Activated naive CD4-positive, alpha-beta T cell treated with anti-CD3 and anti-CD28 coated beads, Interleukin-2, amount 10 ng/mL, durations not matched to agents 7 days and 5 days (primary cell): ENCODE measurements around the gene PCDHA1.

Experiments used
- CTCF ChIA-PET: fragments of 350-600 bp; sonication (Branson Sonifier 250); formaldehyde crosslinking; loops from one replicate; lab custom pipeline; 2021; ENCODE audit warnings: antibody characterized with exemption; lab: Charles Lee
- DNase-seq: peaks from one replicate; pipeline ENCODE4 v3.0.0-alpha.2; 2020
- H3K27ac Mint-ChIP-seq: one replicate; pipeline ENCODE4 v1.8.0; 2021; ENCODE audit warnings: mild to moderate bottlenecking, moderate library complexity, mixed read lengths
- H3K27me3 Mint-ChIP-seq: one replicate; pipeline ENCODE4 v1.8.0; 2021; ENCODE audit warnings: mild to moderate bottlenecking, mixed read lengths
- H3K36me3 Mint-ChIP-seq: one replicate; pipeline ENCODE4 v1.8.0; 2021; ENCODE audit warnings: mixed read lengths
- H3K4me1 Mint-ChIP-seq: one replicate; pipeline ENCODE4 v1.8.0; 2021; ENCODE audit warnings: mixed read lengths
- H3K4me3 Mint-ChIP-seq: one replicate; pipeline ENCODE4 v1.8.0; 2021; ENCODE audit warnings: mild to moderate bottlenecking, moderate library complexity, mixed read lengths
- H3K9me3 Mint-ChIP-seq: one replicate; pipeline ENCODE4 v1.8.0; 2021; ENCODE audit warnings: mixed read lengths

Gene PCDHA1

DNA sequence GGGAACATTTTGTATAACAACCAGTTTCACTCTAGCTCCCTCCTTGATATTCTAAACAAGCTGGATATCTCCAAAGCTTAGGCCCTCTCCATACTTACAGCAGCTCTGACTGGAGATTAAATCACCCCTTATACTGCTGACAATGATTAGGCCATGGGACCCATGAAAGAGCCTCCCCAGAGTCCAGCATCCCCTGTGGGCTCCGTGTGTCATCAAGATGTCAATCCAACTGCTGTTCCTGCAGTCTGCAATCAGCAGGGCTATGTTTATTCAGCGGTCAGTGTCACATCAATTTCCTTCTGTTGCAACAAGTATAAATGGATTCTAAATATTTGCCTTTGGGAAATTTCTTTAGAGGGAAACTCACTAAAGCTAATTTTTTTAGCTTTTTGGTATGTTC, 206.9 kb downstream of the PCDHA1 start:
- CTCF ChIA-PET, result no interaction called here
- Mint-ChIP-seq H3K27ac (no peak overlapping the region), H3K27me3 (no peaks in the 10 kb centered on the region), H3K4me1 (no peaks in the 10 kb centered on the region), H3K4me3 (no peak overlapping the region), H3K36me3 (no peaks in the 10 kb centered on the region), H3K9me3 (no peaks in the 10 kb centered on the region)
- DNase-seq, result no peak

DNA sequence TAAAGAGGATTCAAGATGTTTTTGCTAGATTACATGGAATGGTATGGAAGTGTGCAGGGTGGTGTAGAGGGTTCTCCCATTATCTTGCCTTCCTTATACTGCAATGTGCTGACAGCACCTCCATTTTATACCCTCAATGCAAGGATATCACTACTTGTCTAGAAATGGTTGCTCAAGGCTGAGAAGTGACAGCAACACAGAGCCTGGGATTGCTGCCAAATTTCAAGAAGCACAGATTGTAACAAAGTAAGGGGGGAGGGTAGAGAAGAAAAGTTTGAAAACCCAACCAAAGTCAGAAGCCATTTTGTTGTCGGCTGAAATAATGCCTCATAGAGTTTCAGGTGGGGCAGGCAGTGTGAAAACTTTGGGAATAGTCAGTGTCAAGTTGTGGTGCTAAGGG, 210.1 kb downstream of the PCDHA1 start:
- H3K27me3 Mint-ChIP-seq, result no peaks in the 10 kb centered on the region
- DNase-seq, result no peak
- no peaks in the 10 kb centered on the region for H3K36me3 Mint-ChIP-seq
- H3K27ac Mint-ChIP-seq, result no peak overlapping the region
- CTCF ChIA-PET, result interaction anchor here (0.5 kb wide), 1 partner anchor 926 kb away, joined by 3 read pairs; no protein-coding TSS in a partner anchor
- no peaks in the 10 kb centered on the region for H3K4me1 Mint-ChIP-seq
- no peak overlapping the region for H3K4me3 Mint-ChIP-seq
- no peaks in the 10 kb centered on the region for H3K9me3 Mint-ChIP-seq

- Mint-ChIP-seq H3K27ac (no peak overlapping the region), H3K4me1 (no peaks in the 10 kb centered on the region), H3K27me3 (peaks cover 10% of the 10 kb centered on the region), H3K36me3 (no peaks in the 10 kb centered on the region), H3K9me3 (no peaks in the 10 kb centered on the region), H3K4me3 (no peak overlapping the region)
- no peak for DNase-seq
- CTCF ChIA-PET, result no interaction called here
Observed at GRCh38 chr5:140998921-140999410, 213.0 kb downstream of the PCDHA1 start.

DNA sequence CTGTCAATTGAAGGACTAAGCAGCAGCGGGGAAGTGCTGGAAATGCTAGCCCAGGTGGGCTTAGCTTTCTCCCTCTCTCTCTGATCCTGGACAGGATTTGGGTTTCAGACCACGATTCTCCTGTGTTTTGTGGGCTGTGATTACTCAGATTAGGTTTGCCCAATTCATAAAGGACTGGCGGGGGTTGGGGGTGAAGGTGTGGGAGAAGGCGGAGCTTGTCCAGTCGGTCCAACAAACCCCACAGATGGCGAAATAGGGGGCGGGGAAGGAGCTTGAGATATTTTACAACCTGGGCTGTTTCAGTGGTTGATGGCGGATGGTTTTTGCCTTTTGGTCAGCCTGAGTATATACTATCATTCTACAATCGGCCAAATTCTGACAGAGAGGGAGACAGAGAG, 215.5 kb downstream of the PCDHA1 start:
- Mint-ChIP-seq H3K27ac (no peak overlapping the region), H3K4me3 (no peak overlapping the region), H3K27me3 (peaks cover 10% of the 10 kb centered on the region), H3K36me3 (no peaks in the 10 kb centered on the region), H3K9me3 (no peaks in the 10 kb centered on the region), H3K4me1 (no peaks in the 10 kb centered on the region)
- CTCF ChIA-PET, result no interaction called here
- no peak for DNase-seq

DNA sequence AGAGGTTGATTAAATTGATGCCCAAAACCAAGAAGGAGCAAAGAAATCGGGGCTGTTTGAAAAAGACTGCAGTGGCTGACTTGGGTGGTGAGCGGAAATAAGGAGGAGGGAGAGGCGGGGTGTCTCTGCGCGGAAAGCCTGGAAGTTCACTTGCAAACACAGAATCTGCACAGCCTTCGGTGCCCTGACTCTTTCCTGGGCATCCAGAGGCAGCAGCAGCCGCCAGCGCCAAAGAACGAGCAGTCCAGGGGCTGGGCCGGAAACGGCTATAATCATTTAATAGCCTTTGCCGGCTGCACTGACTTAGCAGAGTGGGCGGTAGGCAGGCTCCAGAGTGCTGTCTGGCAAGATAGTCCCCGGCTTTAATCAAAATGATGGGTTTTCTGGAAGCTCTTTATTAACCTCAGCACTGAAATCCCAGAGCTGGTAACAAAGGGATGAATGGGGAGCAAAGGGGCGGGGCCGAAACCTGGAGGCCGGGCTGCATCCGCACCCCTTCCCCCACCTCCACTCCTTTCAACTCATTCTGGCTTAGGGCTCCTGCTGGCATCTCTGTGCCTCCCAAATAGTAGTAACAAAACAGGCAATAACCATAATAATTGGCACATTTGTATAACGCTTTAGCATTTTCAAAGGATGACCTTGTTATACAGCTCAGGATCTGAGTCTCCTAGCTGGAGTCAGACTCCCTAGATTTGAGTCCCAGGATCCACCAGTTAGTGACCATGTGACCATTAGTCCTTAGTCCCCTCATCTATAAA, 216.1 kb downstream of the PCDHA1 start:
- Mint-ChIP-seq H3K9me3 (no peaks in the 10 kb centered on the region), H3K27ac (no peak overlapping the region), H3K36me3 (no peaks in the 10 kb centered on the region), H3K27me3 (peaks cover 10% of the 10 kb centered on the region), H3K4me3 (no peak overlapping the region), H3K4me1 (no peaks in the 10 kb centered on the region)
- DNase-seq, result no peak
- CTCF ChIA-PET, result no interaction called here

- H3K27ac Mint-ChIP-seq, result no peak overlapping the region
- H3K36me3 Mint-ChIP-seq, result no peaks in the 10 kb centered on the region
- no peaks in the 10 kb centered on the region for H3K9me3 Mint-ChIP-seq
- CTCF ChIA-PET, result no interaction called here
- H3K4me3 Mint-ChIP-seq, result no peak overlapping the region
- no peak for DNase-seq
- no peaks in the 10 kb centered on the region for H3K4me1 Mint-ChIP-seq
- peaks cover 10% of the 10 kb centered on the region for H3K27me3 Mint-ChIP-seq
Observed at GRCh38 chr5:141002605-141002965, 216.6 kb downstream of the PCDHA1 start.

- Mint-ChIP-seq H3K4me1 (no peaks in the 10 kb centered on the region), H3K27me3 (peaks cover 10% of the 10 kb centered on the region), H3K27ac (no peak overlapping the region), H3K36me3 (no peaks in the 10 kb centered on the region), H3K4me3 (no peak overlapping the region), H3K9me3 (no peaks in the 10 kb centered on the region)
- CTCF ChIA-PET, result no interaction called here
- no peak for DNase-seq
Observed at GRCh38 chr5:141003031-141003430, 217.1 kb downstream of the PCDHA1 start.

DNA sequence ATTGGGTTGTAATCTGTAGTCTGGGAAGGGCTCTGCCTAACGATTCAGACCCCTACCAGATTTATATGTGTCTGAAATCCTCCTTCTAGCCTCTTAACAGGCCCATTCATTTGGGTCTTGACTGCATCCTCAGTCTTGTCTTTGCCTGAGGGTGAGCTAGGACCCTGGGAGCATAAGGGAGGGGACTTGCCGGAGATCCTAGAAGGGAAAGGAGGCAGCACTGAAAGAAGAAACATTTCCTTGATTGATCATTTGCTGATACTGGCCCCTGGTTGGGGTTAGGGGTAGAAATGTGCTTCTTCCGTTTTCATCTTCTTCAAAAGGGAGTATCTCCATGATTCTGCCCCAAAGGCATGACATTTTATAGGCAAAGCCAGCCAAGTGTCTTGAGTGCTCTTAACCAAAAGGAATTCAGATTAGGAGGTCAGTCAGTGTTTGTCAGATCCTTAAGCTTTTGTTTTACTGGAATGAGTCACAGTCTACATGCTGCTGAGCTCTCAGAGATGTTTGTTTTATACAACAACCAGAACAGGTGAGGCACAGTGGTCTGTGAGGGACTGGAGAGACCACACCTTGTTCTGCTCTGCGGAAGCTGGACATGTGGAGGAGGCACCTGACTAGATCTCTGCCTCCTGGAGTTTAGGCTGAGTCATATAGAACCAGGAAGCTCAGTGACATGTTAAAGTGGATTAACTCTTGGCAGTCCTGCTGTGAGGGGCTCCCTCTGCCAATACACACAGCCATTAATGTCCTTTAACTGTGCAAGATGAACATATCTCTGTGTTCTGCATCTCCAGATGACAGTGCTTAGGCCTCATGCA, 218.1 kb downstream of the PCDHA1 start:
- Mint-ChIP-seq H3K27ac (no peak overlapping the region), H3K4me1 (no peaks in the 10 kb centered on the region), H3K27me3 (peaks cover 10% of the 10 kb centered on the region), H3K36me3 (no peaks in the 10 kb centered on the region), H3K4me3 (no peak overlapping the region), H3K9me3 (no peaks in the 10 kb centered on the region)
- DNase-seq, result no peak
- CTCF ChIA-PET, result no interaction called here

GRCh38 chr5:141007791-141008190, 221.9 kb downstream of the PCDHA1 start:
- no peaks in the 10 kb centered on the region for H3K4me1 Mint-ChIP-seq
- H3K9me3 Mint-ChIP-seq, result no peaks in the 10 kb centered on the region
- H3K36me3 Mint-ChIP-seq, result no peaks in the 10 kb centered on the region

DNA sequence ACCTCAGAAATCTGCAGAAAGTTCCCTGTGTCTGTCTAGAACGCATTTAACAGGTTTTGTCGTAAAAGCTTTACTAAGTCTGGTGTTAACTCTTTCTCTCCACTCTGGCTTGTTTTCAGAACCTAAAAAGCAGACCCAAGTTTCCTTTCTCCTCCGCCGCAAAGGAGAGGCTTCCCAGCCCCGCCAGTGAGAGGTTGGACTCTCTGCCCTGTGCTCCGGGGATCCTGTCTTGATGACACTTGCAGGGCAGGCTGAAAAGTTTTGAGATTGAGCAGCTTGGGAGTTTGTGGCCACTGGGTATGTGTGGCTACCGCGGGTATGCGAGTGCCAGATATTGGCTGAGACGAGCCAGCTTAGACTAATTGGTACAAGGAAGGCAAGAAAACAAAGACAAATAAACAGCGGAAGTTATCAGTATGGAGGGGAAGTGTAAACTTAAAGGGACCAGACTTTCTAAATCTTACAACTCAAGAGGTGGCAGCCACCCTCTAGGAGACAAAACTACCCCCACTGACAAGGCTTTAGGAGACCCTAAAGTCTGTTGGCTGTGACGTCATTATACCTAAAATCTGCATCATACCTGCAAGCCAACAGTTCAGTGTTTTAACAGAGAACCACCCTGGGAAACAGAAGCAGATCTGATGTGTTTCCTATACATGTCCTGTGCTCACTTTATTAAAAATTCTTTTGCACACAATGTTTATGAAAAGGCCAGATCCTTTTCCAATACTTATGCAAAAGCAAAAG, 224.3 kb downstream of the PCDHA1 start:
- no peaks in the 10 kb centered on the region for H3K27me3 Mint-ChIP-seq
- H3K4me3 Mint-ChIP-seq, result no peak overlapping the region
- CTCF ChIA-PET, result no interaction called here
- DNase-seq, result no peak
- H3K36me3 Mint-ChIP-seq, result no peaks in the 10 kb centered on the region
- H3K4me1 Mint-ChIP-seq, result no peaks in the 10 kb centered on the region
- no peak overlapping the region for H3K27ac Mint-ChIP-seq
- H3K9me3 Mint-ChIP-seq, result no peaks in the 10 kb centered on the region

More at GRCh38 chr5:141007791-141008190, 221.9 kb downstream of the PCDHA1 start:
- H3K27ac Mint-ChIP-seq, result no peak overlapping the region
- CTCF ChIA-PET, result no interaction called here
- H3K27me3 Mint-ChIP-seq, result no peaks in the 10 kb centered on the region
- no peak overlapping the region for H3K4me3 Mint-ChIP-seq
- DNase-seq, result no peak

GRCh38 chr5:141017943-141018342, 232.0 kb downstream of the PCDHA1 start:
- Mint-ChIP-seq H3K9me3 (no peaks in the 10 kb centered on the region), H3K36me3 (no peaks in the 10 kb centered on the region), H3K27me3 (no peaks in the 10 kb centered on the region), H3K27ac (no peak overlapping the region), H3K4me3 (no peak overlapping the region), H3K4me1 (no peaks in the 10 kb centered on the region)
- CTCF ChIA-PET, result no interaction called here
- DNase-seq, result no peak

DNA sequence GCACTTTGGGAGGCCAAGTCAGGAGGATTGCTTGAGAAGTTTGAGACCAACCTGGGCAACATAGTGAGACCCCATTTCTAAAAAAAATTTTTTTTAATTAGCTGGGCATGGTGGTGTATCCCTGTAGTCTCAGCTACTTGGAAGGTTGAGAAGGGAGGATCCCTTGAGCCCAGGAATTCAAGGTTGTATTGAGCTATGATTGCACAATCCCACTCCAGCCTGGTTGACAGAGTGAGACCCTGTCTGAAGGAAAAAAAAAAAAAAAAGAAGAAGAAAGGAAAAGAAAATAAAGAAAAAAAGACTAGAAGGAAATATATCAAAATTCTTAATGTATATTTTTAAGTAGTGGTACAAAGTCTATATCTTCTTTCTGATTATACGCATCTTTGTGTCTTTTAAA, 236.4 kb downstream of the PCDHA1 start:
- Mint-ChIP-seq H3K4me1 (no peaks in the 10 kb centered on the region), H3K4me3 (no peak overlapping the region), H3K9me3 (peaks cover 2% of the 10 kb centered on the region), H3K36me3 (no peaks in the 10 kb centered on the region), H3K27me3 (no peaks in the 10 kb centered on the region), H3K27ac (no peak overlapping the region)
- CTCF ChIA-PET, result no interaction called here
- no peak for DNase-seq

DNA sequence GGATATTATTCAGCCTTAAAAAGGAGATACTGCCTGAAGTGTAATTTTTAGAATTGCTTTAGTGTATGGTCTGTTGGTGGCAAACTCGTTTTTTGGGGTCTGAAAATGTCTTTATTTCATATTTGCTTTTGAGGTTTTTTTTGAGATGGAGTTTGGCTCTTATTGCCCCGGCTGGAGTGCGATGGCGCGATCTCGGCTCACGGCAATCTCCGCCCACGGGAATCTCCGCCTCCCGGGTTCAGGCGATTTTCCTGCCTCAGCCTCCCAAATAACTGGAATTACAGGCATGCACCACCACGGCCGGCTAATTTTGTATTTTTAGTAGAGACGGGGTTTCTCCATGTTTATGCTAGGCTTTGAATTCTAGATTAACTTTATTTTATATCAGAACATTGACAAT, 245.1 kb downstream of the PCDHA1 start:
- DNase-seq, result no peak
- no peaks in the 10 kb centered on the region for H3K9me3 Mint-ChIP-seq
- no peaks in the 10 kb centered on the region for H3K36me3 Mint-ChIP-seq
- CTCF ChIA-PET, result no interaction called here
- no peak overlapping the region for H3K27ac Mint-ChIP-seq
- H3K4me3 Mint-ChIP-seq, result no peak overlapping the region
- no peaks in the 10 kb centered on the region for H3K4me1 Mint-ChIP-seq
- H3K27me3 Mint-ChIP-seq, result no peaks in the 10 kb centered on the region

- H3K36me3 Mint-ChIP-seq, result no peaks in the 10 kb centered on the region
- no peaks in the 10 kb centered on the region for H3K4me1 Mint-ChIP-seq
- CTCF ChIA-PET, result no interaction called here
- H3K4me3 Mint-ChIP-seq, result no peak overlapping the region
- H3K27ac Mint-ChIP-seq, result no peak overlapping the region
- no peaks in the 10 kb centered on the region for H3K27me3 Mint-ChIP-seq
- no peak for DNase-seq
- no peaks in the 10 kb centered on the region for H3K9me3 Mint-ChIP-seq
Observed at GRCh38 chr5:141032626-141033025, 246.7 kb downstream of the PCDHA1 start.
